Brain pericyte (primary cell): ENCODE results near the gene MRPL54.

Experiments
- DNase-seq: peaks from one replicate; pipeline ENCODE4 v3.0.0-alpha.2; 2012; ENCODE audit warnings: low read depth, low spot score

MRPL54 gene

GRCh38 chr19:3769494-3769893 is 7.0 kb downstream of the MRPL54 start:
- DNase-seq = no peak

DNA sequence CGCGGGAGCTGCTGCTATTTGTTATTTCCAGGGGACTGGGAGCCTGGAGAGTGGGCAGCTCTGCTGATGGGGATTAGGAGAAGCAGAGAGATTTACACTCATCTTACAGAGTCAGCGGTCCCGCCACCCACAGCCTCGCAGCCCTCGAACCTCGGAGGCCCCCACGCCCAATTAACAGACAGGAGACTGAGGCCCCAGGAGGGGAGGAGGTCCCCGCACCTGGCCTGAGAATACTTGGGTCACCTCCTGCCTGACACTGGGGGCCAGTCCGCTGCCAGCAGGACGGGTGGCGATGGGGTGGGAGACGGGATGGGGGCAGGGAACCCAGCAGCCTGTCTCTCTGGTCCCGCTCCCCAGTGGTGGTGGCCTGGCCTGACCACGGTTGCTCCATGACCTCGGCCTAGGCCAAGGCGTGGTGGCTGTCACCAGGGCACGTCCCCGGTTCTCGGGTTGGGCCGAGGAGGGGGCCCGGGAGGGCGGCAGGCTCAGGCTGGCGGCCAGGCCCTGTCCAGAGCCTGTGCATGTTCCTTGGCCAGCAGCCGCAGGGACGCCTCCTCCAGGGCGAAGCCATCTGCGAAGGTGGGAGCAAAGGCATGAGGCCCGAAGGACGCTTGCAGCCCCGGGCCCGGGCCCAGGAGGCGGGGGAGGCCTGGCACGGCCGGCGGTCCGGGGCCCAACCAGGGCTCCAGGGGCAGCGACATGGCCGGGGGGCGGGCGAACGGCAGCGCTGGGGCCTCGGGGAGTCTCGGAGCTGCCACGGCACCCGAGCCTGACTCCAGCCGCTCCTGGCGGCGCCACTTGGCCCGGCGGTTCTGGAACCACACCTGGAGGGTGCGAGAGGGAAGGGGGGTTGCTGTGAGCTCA is 7.9 kb downstream of the MRPL54 start:
- no peak for DNase-seq

DNA sequence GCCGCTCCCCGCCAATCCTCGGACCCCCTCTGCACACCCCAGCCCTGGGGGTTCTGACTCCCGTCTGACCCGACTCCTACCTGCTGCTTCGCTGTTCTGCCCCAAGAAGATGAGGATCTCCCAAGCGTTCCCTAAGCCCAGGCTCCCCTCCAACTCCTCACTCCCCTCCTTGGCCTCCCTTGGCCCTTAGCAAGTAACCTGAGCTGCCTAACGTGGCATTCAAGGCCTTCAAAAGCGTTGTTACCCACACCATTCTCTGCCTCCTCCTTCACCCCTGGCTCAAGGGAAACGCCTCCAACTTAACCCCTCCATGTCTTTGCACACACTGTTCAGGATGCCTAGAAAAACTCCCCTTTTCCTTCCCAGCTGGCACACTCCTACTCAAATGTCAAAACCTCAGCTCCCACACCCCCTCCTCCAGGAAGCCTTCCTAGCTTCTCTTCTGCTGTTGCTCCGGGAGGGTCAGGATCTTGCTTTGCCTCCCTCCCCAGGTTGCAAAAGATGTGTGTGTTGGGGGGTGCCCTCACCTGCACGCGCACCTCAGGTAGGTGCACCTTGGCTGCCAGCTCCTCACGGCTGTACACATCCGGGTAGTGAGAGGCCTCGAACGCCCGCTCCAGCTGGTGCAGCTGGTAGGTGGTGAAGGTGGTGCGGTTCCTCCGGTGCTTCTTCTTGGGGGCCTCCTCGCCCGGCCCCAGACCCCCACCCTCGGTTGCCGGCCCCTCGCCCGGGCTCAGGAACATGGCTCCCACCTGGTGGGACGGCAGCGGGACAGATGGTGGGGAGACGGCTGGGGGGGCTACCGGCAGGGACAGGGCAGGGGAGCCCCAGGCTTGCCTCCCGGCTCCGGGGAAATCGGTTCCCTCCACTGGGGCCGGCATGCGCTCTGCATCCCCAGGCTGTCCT is 8.8 kb downstream of the MRPL54 start:
- DNase-seq = no peak

- DNase-seq = no peak
These were observed 9.5 kb downstream of the MRPL54 start, which contains the start of gene RAX2 for GRCh38 chr19:3771906-3772455. Gene RAX2 (minus strand): TSS chr19:3772228. CDS start chr19:3771742, 486 bp downstream.

- no peak for DNase-seq
These were observed 11.5 kb downstream of the MRPL54 start for GRCh38 chr19:3773814-3774515.

- DNase-seq = no peak
These were observed 12.3 kb downstream of the MRPL54 start for GRCh38 chr19:3774621-3775373.

DNA sequence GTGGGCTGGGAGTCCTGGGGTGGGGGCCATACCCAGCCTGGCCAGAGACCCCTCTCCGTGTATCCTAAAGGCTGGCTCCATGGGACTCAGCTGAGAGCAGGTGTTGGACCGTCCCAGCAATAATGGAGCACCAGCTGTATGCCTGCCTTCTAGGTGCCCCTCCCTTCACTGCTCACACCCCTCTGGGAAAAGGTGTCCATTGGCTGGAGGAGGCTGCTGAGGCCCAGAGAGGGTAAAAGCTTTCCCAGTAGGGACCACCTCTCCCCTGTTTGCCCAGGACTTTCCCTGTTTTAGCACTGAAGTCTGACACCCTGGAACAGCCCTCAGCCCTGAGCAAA is 12.9 kb downstream of the MRPL54 start:
- DNase-seq = no peak

- no peak for DNase-seq
These were observed 13.3 kb downstream of the MRPL54 start for GRCh38 chr19:3775831-3776230.

DNA sequence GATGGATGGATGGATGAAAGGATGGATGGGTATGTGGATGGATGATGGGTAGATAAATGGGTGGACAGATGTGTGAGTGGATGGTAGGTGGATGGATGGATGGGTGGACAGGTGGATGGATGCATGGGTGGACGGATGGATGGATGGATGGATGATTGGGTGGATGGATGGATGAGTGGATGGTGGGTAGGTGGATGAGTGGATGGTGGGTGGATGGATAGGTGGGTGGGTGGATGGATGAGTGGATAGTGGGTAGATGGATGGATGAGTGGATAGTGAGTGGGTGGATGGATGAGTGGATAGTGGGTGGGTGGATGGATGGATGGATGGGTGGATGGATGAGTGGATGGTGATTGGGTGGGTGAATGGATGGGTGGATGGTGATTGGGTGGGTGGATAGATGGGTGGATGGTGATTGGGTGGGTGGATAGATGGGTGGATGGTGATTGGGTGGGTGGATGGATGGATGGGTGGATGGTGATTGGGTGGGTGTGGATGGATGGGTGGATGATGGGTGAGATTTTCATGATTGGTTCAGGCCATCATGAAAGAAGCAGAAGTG is 14.1 kb downstream of the MRPL54 start:
- no peak for DNase-seq

GRCh38 chr19:3778104-3778867 is 15.8 kb downstream of the MRPL54 start:
- DNase-seq = no peak

GRCh38 chr19:3778899-3779723 is 16.6 kb downstream of the MRPL54 start:
- DNase-seq = no peak

- no peak for DNase-seq
These were observed 18.4 kb downstream of the MRPL54 start for GRCh38 chr19:3780786-3781304.

- DNase-seq = no peak
These were observed 19.1 kb downstream of the MRPL54 start for GRCh38 chr19:3781603-3782002.

DNA sequence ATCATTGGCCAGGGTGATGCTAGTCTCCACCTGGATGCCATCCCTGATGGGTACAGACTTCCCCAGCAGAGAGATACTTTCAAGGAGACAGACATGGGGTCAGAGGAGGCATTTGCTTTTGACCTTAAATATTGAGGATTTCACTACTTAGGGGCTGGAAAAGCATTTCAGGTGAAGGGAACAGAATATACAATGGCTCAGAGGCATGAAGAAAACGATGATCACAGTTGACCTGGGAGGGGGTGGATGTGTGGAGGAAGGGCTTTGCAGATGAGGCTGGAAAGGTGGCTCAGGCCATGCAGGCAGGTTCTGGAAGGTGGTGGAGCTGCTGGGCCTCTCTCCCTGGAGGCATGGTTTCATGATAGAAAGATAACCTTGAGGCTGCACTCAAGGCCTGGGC is 19.8 kb downstream of the MRPL54 start:
- DNase-seq = no peak

DNA sequence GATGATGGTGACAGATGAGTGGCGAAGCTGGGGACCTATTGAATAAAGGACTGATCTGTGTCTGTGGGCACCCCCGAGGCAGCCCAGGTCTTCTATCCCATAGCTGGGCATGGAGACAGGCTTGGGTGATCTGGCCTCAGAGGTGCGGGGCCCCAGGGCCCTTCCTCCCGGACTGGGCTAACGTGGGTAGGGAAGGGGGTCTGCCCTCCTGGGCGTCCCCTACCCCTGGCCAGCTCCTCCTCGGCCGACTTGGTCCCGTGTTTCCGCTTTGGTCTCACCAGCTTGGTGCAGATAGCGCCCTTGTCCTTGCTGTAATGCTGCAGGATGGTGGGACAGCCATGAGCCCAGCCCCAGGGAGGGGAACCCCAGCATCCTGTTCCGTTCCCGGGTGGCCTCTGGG is 20.4 kb downstream of the MRPL54 start:
- no peak for DNase-seq

- no peak for DNase-seq
These were observed 21.4 kb downstream of the MRPL54 start for GRCh38 chr19:3783660-3784584.

GRCh38 chr19:3784607-3785450 is 22.3 kb downstream of the MRPL54 start:
- DNase-seq = no peak
